Stimulated activated CD4-positive, alpha-beta T cell treated with anti-CD3 and anti-CD28 coated beads, Interleukin-2, amount 100 ng/mL, for 4 hours (primary cell): ENCODE data around the gene QSOX2.

Experiments
- DNase-seq: peaks from one replicate; pipeline ENCODE4 v3.0.0-alpha.2; 2020; ENCODE audit warnings: low read depth

The QSOX2 gene

DNA sequence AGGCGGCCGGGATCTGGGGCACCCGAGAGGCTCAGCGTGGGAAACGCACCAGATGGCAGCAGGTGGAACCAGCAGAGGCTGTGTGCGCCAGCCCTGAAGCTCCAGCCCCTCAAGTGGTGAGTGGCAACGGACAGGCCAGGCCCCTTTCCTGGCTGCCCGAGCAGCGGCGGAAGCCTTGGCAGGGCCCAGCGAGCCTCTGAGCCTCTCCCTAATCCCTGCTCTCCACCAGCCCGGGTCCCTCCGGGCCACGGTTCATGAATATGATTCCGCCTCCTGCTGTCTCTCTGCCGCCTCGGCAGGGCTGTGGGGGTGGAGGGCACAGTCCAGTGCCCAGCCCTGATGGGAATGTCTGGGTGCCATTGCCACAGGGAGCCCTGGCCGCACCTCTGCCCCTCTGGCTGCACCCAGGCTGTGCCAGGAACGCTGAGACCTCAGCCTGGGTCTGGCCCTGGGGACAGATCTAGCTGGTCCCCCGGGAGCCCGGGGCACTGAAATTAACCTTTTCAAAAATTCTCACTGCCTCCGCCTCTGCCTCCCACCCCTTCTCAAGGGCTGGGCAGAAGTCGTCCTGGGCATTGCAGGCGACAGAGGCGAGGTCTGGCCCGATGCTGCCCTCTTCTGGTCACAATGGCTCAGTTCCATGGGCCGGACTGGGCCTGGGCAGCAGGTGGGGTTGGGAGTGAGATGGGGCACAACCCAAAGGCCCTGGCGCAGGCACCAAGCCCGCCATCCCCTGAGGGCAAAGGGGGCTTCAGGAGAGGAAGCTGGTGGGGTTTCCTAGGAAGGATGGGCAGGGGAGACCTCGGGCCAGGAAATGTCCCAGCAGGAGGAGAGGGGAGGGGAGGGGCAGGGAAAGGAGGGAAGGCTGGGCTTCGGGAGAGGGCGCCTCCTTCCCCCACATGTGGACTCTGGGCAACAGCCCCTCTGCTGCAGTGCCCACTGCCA is 38.0 kb upstream of the QSOX2 start:
- peak; percentile 59 for DNase-seq

GRCh38 chr9:136282272-136282861 is 36.8 kb upstream of the QSOX2 start:
- no peak for DNase-seq

DNA sequence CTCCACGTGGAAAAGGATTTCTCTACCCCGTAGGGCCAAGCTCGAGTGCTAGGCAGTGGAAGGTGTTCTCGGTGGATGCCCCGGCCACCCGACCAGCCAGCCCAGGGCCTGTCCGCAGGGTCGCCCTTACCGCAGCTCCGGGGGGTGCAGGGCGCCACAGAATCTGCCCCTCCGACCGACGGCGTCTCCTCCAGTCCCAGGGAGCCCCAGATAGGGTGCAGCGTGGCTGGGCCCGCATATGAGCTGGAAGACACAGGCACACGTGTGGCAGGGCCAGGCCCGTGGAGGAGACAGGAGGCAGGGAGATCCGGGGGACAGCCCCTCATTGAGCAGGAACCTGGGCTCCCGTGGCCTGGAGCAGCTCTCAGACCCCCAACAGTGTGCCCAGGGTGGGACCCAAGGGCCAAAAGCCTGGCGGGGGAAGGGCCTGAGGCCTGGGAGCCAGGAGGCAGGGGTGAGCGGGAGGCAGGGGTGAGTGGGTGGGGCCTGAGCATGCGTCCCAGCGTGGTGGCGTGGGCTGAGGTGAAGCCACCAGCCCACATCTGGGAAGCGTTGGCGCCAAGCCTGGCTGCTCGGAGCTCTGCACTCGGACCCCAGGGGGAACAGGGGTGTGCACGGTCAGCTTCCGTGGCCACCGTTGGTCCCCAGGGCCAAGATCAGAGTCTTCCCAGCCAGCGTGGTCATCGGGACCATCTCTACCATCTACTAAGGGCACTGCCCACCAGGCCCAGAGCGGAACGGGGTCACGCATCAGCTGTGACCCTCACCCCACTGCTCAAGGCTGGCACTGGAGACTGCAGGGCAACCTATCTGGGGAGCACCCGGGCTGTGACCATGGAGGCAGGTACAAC is 36.0 kb upstream of the QSOX2 start:
- DNase-seq, result no peak

- no peak for DNase-seq
Measured at GRCh38 chr9:136280535-136281315, 35.1 kb upstream of the QSOX2 start.

DNA sequence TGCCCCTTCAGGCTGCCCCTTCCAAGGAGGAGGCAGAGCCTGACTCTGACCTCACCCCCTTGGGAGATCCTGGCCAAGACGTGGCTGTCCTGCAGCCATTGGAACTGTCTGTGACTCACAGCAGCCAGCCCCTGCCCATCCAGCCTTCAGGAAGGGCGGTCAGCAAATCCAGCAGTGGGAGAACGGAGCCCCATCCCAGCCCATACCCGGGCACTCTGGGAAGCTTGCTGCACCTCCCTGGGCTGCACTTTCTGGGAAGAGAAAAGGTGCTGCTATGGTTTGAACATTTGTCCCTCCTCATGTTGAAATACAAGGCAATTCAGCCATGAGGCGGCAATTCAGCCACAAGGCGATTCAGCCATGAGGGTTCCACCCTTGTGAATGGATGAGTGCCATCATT is 33.9 kb upstream of the QSOX2 start:
- DNase-seq, result no peak

GRCh38 chr9:136278894-136279293 is 33.3 kb upstream of the QSOX2 start:
- no peak for DNase-seq

GRCh38 chr9:136278221-136278620 is 32.6 kb upstream of the QSOX2 start:
- DNase-seq, result no peak

DNA sequence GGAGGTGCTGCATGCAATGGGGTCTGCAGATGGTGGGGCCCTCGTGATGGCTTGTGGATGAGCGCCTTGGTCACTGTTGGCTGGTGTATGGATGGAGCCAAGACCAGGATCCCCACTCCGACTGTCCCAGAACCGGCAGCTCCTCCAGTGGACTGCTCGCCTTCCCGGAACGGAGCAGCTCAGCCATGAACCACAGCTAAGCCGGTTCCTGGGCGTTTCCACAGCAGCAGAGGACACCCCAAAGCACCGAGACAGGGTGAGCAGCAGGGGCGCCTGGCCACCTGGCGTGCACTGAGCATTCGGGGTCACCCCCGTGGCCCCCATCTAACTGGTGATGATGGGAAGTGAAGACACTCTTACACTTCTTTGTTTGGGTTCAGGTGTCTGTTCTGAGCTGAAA is 32.1 kb upstream of the QSOX2 start:
- no peak for DNase-seq

GRCh38 chr9:136276716-136277115 is 31.1 kb upstream of the QSOX2 start:
- DNase-seq, result no peak

DNA sequence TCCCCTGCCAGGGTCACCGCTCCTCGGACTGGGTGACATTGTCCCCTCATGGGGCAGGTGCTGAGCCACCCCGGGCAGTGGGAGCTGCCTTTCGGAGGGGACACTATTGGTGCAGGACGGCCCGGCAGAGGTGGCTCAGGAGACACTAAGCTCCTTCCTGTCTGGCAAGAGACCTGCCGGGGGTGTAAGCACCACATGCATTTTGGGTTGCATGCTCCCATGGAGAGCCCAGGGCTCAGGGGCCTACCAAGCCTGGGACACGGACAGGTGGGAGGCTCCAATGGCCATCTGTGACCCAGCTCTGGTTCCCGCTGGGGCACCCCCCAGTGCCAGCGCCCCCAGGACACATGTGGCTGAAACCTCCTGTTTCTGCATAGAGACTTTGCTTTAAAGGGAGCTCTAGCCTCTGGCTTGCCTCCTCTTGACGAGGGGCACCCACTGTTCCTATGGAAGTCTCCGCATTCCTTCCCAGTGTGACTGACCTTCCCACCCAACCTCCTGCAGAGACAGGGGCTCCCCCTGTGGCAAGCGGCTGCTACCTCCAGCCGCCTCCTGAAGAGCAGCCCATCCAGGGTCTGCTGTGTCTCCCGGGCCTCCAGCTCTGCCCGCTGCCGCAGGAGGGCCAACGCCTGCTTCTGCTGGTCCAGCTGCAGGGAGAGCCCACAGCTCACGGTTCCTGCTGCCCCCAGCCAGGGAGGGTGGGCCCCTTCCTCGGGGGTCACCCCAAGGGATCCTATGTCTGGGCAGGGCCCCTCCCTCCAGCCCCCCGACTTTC is 30.2 kb upstream of the QSOX2 start:
- no peak for DNase-seq

DNA sequence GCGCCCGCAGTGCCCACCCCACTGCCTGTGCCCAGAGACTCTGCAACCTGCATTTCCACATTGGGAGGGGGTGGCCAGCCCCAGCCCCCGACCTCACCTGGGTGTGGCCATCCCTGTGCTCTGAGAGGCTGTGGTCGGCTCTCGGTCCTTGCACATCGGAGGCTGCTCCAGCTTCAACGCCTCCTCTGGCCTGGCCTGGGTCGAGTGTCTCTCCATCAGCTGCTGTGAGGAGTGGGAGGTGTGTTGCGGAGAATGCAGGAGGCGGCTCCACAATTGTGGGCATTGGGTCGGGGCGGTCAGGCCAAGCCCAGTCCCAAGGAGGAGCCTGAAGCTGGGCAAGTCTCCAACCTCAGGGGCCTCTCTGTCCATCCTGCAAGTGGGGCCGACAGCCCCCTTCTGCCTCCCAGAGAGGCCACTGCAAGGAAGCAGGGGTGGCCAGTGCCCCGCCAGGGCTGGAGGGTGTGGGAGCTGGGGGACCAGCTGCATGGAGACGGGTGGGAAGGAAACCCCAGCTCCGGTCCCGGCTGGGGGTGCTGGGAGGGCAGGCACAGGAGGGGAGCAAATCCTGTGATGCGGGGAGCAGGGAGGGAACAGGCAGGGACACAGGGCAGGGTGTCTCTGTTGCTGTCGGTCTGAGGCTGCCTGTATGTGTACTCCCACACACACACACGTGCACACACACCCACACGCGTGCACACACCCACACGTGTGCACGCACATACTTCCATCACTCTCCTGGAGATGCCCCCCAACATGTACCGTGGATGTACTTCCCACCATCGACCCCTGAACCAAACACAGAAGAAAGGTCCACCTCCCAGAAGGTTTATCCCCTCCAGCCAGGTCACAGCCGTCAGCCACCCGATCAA is 29.4 kb upstream of the QSOX2 start:
- DNase-seq, result no peak

DNA sequence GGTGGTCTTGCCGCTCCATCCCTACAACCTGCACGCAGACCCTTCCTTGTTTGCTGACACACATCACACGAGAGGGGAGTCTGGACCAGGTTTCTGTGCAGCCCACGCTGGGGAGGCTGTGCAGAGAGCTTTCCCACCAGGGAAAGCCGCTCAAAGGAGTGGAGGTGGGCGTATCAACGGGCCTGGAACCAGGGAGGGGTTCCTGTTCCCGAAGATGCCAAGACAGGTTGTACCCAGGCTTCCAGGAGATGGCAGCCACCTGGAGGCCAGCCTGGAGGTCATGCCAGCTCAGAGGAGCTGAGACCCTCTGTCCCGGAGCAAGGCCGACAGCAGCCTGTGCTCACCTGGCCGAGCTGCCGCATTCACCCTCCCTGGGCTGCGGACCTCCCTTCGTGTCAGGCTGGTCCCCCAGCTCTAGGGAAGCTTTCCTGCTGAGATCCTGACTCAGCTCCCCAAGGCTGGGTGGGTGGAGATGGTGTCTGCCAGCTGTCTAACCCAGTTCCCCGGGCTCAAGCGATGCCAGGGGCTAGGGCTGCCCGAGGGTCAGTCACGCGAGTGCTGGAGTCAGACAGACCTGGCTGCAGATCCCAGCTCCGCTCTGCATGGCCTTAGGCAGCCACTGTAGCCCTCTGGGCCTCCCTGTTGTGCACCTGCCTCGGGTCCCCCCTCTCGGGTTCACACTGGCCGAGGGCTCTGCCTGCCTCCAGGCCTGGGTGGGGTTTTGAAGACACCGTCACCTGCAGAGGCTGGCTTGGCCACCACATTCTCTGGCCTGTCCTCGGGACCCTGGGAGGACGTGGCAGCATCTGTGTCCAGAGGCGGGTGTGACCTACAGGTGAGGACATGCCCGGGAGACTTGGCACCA is 28.5 kb upstream of the QSOX2 start:
- no peak for DNase-seq

- no peak for DNase-seq
Measured at GRCh38 chr9:136273244-136273865, 27.7 kb upstream of the QSOX2 start.

DNA sequence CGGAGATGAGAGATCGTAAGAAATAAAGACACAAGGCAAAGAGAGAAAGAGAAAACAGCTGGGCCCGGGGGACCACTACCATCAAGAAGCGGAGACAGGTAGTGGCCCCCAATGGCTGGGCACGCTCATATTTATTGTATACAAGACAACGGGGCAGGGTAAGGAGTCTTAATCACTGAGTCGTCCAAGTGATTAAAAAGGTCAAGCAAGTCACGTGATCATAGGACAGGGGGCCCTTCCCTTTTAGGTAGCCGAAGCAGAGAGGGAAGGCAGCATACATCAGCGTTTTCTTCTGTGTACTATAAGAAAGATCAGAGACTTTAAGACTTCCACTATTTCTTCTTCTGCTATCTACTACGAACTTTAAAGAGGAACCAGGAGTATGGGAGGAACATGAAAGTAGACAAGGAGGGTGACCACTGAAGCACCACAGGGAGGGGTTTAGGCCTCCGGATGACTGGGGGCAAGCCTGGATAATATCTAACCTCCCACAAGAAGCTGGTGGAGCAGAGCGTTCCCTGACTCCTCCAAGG is 24.6 kb upstream of the QSOX2 start:
- no peak for DNase-seq

- DNase-seq, result no peak
Measured at GRCh38 chr9:136268735-136269134, 23.1 kb upstream of the QSOX2 start.

DNA sequence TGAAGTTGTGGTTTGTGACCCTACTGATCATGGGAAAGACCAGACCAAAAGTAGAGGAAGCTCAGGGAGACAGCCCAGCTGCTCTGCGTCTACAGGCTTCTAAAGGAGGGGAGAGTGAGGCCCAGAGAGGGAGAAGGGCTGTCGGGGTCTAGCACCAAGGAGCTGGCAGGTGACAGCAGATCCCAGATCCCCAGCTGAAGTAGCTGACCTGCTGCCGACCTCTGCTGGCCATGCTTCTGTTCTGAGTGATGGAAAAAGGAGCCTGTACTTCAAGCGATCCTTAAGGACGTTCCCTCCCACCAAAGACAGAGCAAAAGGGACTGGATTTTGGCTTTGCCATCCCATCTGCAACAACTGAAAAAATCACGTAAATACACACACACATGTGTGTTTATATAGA is 22.7 kb upstream of the QSOX2 start:
- DNase-seq, result no peak

- DNase-seq, result peak; percentile 77
Measured at GRCh38 chr9:136267261-136268111, 21.9 kb upstream of the QSOX2 start.
